Muscle layer of duodenum (tissue), 2 donors: Measurements from ENCODE around the gene ODF2L.

ENCODE experiments used
- H3K27ac ChIP-seq: one replicate; pipeline ENCODE4 v1.7.0; 2013; ENCODE audit warnings: mild to moderate bottlenecking, low read length
- H3K27me3 ChIP-seq: one replicate; pipeline ENCODE4 v1.7.0; 2013; ENCODE audit warnings: low read depth, mild to moderate bottlenecking, control low read depth, low read length
- H3K36me3 ChIP-seq, 2 donors: one replicate each; pipeline ENCODE4 v1.7.0; 2013; ENCODE audit warnings: low read length in 2 of 2, control low read depth in 1 of 2, mild to moderate bottlenecking in 1 of 2; ENCODE audit not compliant: insufficient read depth in 2 of 2, control insufficient read depth in 1 of 2
- H3K4me1 ChIP-seq, 2 donors: one replicate each; pipeline ENCODE4 v1.7.0; 2013; ENCODE audit warnings: low read length in 2 of 2, mild to moderate bottlenecking in 2 of 2, control low read depth in 1 of 2, moderate library complexity in 1 of 2; ENCODE audit not compliant: insufficient read depth in 2 of 2, control insufficient read depth in 1 of 2
- H3K4me3 ChIP-seq, 2 donors: one replicate each; pipeline ENCODE4 v1.7.0; 2013; ENCODE audit warnings: low read length in 2 of 2, low read depth in 1 of 2, mild to moderate bottlenecking in 1 of 2
- H3K9me3 ChIP-seq, 2 donors: one replicate each; pipeline ENCODE4 v1.7.0; 2013; ENCODE audit warnings: low read length in 2 of 2, control low read depth in 1 of 2, mild to moderate bottlenecking in 1 of 2; ENCODE audit not compliant: control insufficient read depth in 1 of 2
- donor health status: healthy.

The ODF2L gene

DNA sequence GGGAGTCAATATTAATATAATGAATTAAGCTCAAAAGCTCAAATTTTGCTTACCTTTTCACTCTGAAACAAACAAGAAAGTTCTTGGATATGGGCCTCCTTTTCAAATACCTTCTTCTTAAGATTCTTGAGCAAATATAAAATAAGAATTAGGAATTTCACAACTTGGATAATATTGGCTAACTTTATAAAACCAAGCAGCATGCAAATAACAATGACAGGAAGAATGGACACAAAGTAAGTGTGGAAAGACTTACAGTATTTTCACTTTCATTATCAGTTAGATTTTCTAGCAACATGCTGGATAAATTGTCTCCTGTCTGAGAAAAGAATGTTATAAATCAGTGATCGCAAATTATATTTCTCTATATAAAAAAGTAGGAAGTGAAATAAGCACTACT, 13.2 kb downstream of the ODF2L start:
- no peaks in the 10 kb centered on the region for H3K4me1 ChIP-seq
- no peak overlapping the region for H3K27ac ChIP-seq
- H3K4me3 ChIP-seq = no peak overlapping the region
- H3K27me3 ChIP-seq = no peaks in the 10 kb centered on the region
- H3K36me3 ChIP-seq = no peaks in the 10 kb centered on the region
- no peaks in the 10 kb centered on the region for H3K9me3 ChIP-seq

- H3K27me3 ChIP-seq = no peaks in the 10 kb centered on the region
- H3K4me3 ChIP-seq = no peak overlapping the region
- H3K36me3 ChIP-seq = peaks cover 0 to 10% of the 10 kb centered on the region in 2 donors
- no peaks in the 10 kb centered on the region for H3K4me1 ChIP-seq
- no peaks in the 10 kb centered on the region for H3K9me3 ChIP-seq
- no peak overlapping the region for H3K27ac ChIP-seq
Measured at GRCh38 chr1:86381223-86381622, 14.9 kb downstream of the ODF2L start.

DNA sequence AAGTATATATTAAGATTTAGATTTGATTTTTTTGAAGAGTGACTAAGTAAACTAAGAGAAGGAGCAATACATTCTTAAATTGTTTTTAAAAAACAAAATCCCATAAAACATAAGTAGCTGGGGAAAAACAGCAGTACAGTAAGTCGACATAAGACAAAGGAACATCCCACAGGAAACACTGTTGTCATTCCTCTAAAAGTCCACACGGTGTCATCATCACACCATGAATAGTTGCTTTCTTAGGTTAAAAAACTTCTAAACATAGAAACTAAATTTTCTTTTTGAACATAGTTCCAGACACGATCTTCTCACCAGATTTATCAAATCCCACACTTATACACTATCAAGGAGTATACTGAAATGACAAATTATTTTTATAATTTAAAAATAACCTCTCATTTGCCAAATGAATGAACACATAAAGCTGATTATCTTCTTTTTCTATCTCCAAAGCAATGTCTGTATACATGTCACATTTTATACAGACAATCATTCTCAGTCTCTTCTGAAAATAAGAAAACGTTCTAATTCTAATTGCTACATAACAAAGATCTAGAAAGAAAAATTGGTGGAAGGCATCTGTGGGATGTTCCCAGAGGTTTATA, 15.8 kb downstream of the ODF2L start:
- H3K4me1 ChIP-seq = no peaks in the 10 kb centered on the region
- H3K36me3 ChIP-seq = peaks cover 0 to 10% of the 10 kb centered on the region in 2 donors

GRCh38 chr1:86378813-86379212, 17.3 kb downstream of the ODF2L start:
- H3K4me1 ChIP-seq = no peaks in the 10 kb centered on the region
- H3K27me3 ChIP-seq = no peaks in the 10 kb centered on the region
- H3K9me3 ChIP-seq = no peaks in the 10 kb centered on the region
- H3K27ac ChIP-seq = no peak overlapping the region
- H3K36me3 ChIP-seq = peaks cover 1 to 18% of the 10 kb centered on the region in 2 donors
- no peak overlapping the region for H3K4me3 ChIP-seq

More for the DNA sequence above, 15.8 kb downstream of the ODF2L start:
- Histone ChIP-seq H3K4me3 (no peak overlapping the region), H3K9me3 (no peaks in the 10 kb centered on the region), H3K27ac (no peak overlapping the region), H3K27me3 (no peaks in the 10 kb centered on the region)

DNA sequence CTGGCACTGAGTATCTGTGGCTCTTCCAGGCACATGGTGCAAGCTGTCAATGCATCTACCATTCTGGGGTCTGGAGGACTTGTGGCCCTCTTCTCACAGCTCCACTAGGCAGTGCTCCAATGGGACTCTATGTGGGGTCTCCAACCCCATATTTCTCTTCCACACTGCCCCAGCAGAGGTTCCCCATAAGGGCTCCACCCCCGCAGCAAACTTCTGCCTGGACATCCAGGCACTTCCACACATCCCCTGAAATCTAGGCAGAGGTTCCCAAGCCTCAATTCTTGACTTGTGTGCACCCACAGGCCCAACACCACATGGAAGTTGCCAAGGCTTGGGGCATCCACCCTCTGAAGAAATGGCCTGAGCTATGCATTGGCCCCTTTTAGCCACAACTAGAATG, 18.8 kb downstream of the ODF2L start:
- H3K36me3 ChIP-seq = peaks cover 3 to 24% of the 10 kb centered on the region in 2 donors
- H3K27me3 ChIP-seq = no peaks in the 10 kb centered on the region
- H3K4me3 ChIP-seq = no peak overlapping the region
- no peaks in the 10 kb centered on the region for H3K9me3 ChIP-seq
- H3K4me1 ChIP-seq = no peaks in the 10 kb centered on the region
- H3K27ac ChIP-seq = no peak overlapping the region

DNA sequence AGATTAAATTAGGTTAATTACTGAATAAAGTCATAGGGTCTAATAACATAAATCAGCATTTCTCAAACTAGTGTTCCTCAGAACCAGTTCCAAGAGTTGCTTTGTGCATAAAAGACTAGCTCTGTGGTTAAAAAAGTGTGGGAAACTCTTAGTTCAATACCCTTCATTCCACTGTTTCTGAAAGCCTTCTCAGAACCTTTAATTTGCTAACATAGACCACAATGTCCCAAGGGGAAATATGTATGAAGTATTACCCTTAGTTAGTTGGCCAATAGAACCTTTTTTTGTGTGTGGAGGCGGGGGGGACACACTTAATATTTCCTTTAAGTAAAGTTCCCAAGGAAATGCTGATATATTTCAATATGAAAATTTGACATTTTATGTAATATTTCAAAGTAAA, 20.4 kb downstream of the ODF2L start:
- Histone ChIP-seq H3K4me1 (no peaks in the 10 kb centered on the region), H3K36me3 (peaks cover 3 to 24% of the 10 kb centered on the region in 2 donors), H3K27ac (no peak overlapping the region), H3K9me3 (no peaks in the 10 kb centered on the region), H3K27me3 (no peaks in the 10 kb centered on the region), H3K4me3 (no peak overlapping the region)

DNA sequence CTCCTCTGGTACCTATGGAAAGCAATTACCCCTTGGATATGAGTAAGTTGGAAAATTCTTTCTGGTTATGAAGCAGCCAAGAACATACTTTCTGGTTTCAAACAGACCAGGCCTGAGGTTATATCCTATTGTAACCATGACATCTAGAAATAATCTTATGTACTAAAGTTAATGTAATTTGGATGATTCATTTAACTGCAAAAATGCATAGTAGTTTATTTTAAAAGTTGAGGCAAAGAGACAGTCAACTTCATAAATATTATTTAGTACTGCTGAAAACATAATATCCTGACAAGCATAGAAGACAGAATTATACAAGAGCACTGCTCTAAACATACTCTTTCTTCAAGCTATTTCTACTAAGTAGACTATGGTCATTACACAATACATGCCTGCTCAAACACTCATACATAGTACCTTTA, 25.5 kb downstream of the ODF2L start:
- H3K36me3 ChIP-seq = peaks cover 3 to 20% of the 10 kb centered on the region in 2 donors
- no peak overlapping the region for H3K27ac ChIP-seq
- H3K27me3 ChIP-seq = no peaks in the 10 kb centered on the region
- no peaks in the 10 kb centered on the region for H3K9me3 ChIP-seq
- H3K4me1 ChIP-seq = no peaks in the 10 kb centered on the region
- no peak overlapping the region for H3K4me3 ChIP-seq

DNA sequence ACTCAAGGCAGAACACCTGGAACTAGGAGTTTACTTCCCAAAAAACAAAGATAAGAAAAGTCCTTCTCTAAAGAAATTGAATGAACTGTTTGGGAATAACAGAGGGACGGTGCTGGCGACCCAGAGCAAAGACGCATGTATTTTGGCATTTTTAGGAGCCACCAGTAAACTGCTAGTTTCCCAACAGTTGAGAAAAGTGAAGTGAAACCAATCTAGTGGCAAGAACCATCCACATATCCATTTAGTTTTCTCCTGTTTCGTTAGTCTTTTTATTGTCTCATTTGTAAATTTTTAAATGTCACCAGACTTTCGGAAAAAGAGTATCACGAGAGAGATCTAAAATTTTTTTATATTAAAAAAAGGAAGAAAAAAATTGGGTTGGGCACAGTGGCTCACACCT, 30.2 kb downstream of the ODF2L start:
- H3K4me1 ChIP-seq = no peaks in the 10 kb centered on the region
- H3K27ac ChIP-seq = no peak overlapping the region
- no peaks in the 10 kb centered on the region for H3K27me3 ChIP-seq
- H3K36me3 ChIP-seq = peaks cover 0 to 11% of the 10 kb centered on the region in 2 donors
- H3K4me3 ChIP-seq = no peak overlapping the region
- no peaks in the 10 kb centered on the region for H3K9me3 ChIP-seq

- no peaks in the 10 kb centered on the region for H3K9me3 ChIP-seq
- no peak overlapping the region for H3K4me3 ChIP-seq
- no peak overlapping the region for H3K27ac ChIP-seq
- no peaks in the 10 kb centered on the region for H3K27me3 ChIP-seq
- H3K36me3 ChIP-seq = peaks cover 0 to 5% of the 10 kb centered on the region in 2 donors
- no peaks in the 10 kb centered on the region for H3K4me1 ChIP-seq
Measured at GRCh38 chr1:86362807-86363206, 33.3 kb downstream of the ODF2L start.

DNA sequence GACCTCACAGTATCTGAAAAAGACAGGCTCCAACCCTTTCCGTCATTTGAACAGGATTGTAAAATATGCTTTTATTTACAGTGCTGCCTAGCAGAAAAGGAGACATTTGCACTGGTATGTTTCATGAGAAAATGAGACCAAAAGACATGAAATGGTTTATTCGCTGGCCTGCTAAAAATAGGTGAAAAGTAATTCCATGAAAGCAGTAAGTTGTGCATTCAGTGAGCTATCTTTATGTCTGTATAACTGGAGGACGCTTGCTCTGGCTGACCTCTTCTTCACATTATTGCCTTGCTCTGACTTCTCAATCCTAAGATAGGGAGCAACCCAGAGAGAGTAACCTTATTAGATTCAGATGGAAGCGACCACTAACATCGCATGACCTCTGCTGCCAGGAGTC, 38.3 kb downstream of the ODF2L start:
- H3K27ac ChIP-seq = no peak overlapping the region
- no peaks in the 10 kb centered on the region for H3K4me1 ChIP-seq
- H3K4me3 ChIP-seq = no peak overlapping the region
- peaks cover 14 to 23% of the 10 kb centered on the region in 2 donors for H3K36me3 ChIP-seq
- no peaks in the 10 kb centered on the region for H3K9me3 ChIP-seq
- no peaks in the 10 kb centered on the region for H3K27me3 ChIP-seq

- H3K9me3 ChIP-seq = no peaks in the 10 kb centered on the region
- H3K4me1 ChIP-seq = no peaks in the 10 kb centered on the region
- H3K27ac ChIP-seq = no peak overlapping the region
- H3K27me3 ChIP-seq = no peaks in the 10 kb centered on the region
- H3K36me3 ChIP-seq = peaks cover 14 to 25% of the 10 kb centered on the region in 2 donors
- no peak overlapping the region for H3K4me3 ChIP-seq
Measured at GRCh38 chr1:86356247-86356646, 39.9 kb downstream of the ODF2L start.

DNA sequence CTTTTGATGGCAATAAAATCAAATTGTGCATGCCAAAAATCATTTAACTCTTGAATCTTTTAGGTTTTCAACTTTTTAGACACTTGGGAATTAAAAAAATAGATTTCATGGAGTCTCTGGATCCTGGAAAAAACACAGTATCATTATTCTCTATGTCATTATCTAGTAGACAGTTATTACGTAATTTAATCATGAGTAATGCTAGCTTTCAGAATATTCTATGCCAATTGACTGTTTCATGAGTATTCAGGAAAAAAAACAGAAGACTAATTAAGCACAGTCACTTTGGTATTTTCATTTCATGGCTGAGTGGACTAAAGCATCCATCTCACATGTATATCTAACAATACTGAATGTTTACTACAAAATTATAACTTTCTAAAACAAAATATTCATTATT, 44.0 kb downstream of the ODF2L start:
- no peaks in the 10 kb centered on the region for H3K27me3 ChIP-seq
- no peak overlapping the region for H3K4me3 ChIP-seq
- no peak overlapping the region for H3K27ac ChIP-seq
- no peaks in the 10 kb centered on the region for H3K9me3 ChIP-seq
- no peaks in the 10 kb centered on the region for H3K4me1 ChIP-seq
- H3K36me3 ChIP-seq = peaks cover 14 to 25% of the 10 kb centered on the region in 2 donors
